Breast epithelium (tissue), 4 donors: ENCODE measurements around the gene STEAP3. TPM values are rescaled to one million over a fixed set of nuclear protein-coding genes. Genes with fewer than 3 reads are reported as not detected.

Experiments used
- DNase-seq, 2 donors: peaks; one replicate each; pipeline ENCODE4 v3.0.0-alpha.2; 2019; ENCODE audit warnings: low spot score in 2 of 2
- H3K27ac ChIP-seq, 2 donors: fragments of 200-600 bp; sonication (generic) in 1 of 2; one replicate each; pipeline ENCODE4 v1.5.1; 2016 to 2019; ENCODE audit warnings: mild to moderate bottlenecking in 1 of 2
- H3K27me3 ChIP-seq, 2 donors: fragments of 200-600 bp; sonication (generic) in 1 of 2; one replicate each; pipeline versions ENCODE4 v1.5.1 to v1.6.0; 2017 to 2019; ENCODE audit warnings: control low read depth in 1 of 2, mild to moderate bottlenecking in 1 of 2
- H3K36me3 ChIP-seq: fragments of 200-600 bp; one replicate; pipeline ENCODE4 v1.5.1; 2019
- H3K4me1 ChIP-seq, 2 donors: fragments of 200-600 bp; sonication (generic); one replicate each; pipeline ENCODE4 v1.5.1; 2016 to 2019; ENCODE audit warnings: control low read depth in 1 of 2
- H3K4me3 ChIP-seq, 3 donors: fragments of 200-600 bp; sonication (generic); 1 replicate in 2 of 3; 2 replicates in 1 of 3; pipeline ENCODE4 v1.5.1; 2016 to 2019; ENCODE audit warnings: mild to moderate bottlenecking in 3 of 3, moderate library complexity in 2 of 3
- H3K9me3 ChIP-seq, 2 donors: fragments of 200-600 bp; sonication (generic) in 1 of 2; one replicate each; pipeline ENCODE4 v1.5.1; 2016 to 2019; ENCODE audit warnings: control low read depth in 1 of 2
- POLR2A ChIP-seq: fragments of 450-650 bp; IDR thresholded peaks from one replicate; pipeline ENCODE4 v1.6.1; 2016; ENCODE audit warnings: antibody characterized with exemption, mild to moderate bottlenecking, moderate library complexity
- POLR2AphosphoS5 ChIP-seq, 3 donors: sonication (generic); formaldehyde crosslinking; IDR thresholded peaks; one replicate each; pipeline ENCODE4 v1.6.1; 2017; ENCODE audit warnings: antibody characterized with exemption in 3 of 3
- intact Hi-C: fragments of 100-400 bp; cut with DNase I; formaldehyde crosslinking; loops from one replicate; pipeline ENCODE4 v1.15.1; 2023; ENCODE audit warnings: low total_unique reads
- total RNA-seq, 3 donors: library from RNA; depleted of rRNA; stranded (reverse); fragments of >200 nt; gene quantifications; one replicate each; pipeline ENCODE4 v1.1.0, GENCODE V29; 2016
- TF ChIP-seq, protein P1 (sequence below), 3 donors: fragments of 450-650 bp; IDR thresholded peaks; one replicate each; pipeline ENCODE4 v1.5.1; 2016 to 2017; ENCODE audit warnings: antibody characterized with exemption in 3 of 3, mild to moderate bottlenecking in 3 of 3, moderate library complexity in 3 of 3

STEAP3 gene
- total RNA-seq, 3 donors from 2014 or later: 11.2 to 52.2 (median 49.8) TPM

- no peaks in the 10 kb centered on the region for H3K4me1 ChIP-seq
- no peaks in the 10 kb centered on the region for H3K9me3 ChIP-seq
- no peaks in the 10 kb centered on the region for H3K27me3 ChIP-seq
- DNase-seq: no peak
- intact Hi-C loops: no loop called here
- H3K27ac ChIP-seq: no peak overlapping the region
- no peak overlapping the region for H3K4me3 ChIP-seq
- no peaks in the 10 kb centered on the region for H3K36me3 ChIP-seq
- TF ChIP-seq POLR2A (no peak), POLR2AphosphoS5 (IDR thresholded peaks at IDR 0.05) (no peak)
- TF ChIP-seq, protein P1, sequence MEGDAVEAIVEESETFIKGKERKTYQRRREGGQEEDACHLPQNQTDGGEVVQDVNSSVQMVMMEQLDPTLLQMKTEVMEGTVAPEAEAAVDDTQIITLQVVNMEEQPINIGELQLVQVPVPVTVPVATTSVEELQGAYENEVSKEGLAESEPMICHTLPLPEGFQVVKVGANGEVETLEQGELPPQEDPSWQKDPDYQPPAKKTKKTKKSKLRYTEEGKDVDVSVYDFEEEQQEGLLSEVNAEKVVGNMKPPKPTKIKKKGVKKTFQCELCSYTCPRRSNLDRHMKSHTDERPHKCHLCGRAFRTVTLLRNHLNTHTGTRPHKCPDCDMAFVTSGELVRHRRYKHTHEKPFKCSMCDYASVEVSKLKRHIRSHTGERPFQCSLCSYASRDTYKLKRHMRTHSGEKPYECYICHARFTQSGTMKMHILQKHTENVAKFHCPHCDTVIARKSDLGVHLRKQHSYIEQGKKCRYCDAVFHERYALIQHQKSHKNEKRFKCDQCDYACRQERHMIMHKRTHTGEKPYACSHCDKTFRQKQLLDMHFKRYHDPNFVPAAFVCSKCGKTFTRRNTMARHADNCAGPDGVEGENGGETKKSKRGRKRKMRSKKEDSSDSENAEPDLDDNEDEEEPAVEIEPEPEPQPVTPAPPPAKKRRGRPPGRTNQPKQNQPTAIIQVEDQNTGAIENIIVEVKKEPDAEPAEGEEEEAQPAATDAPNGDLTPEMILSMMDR (IDR thresholded peaks at IDR 0.05): no peak
Measured at GRCh38 chr2:119233326-119234020, 9.8 kb downstream of the STEAP3 start.

- TF ChIP-seq POLR2A (no peak), POLR2AphosphoS5 (IDR thresholded peaks at IDR 0.05) (no peak)
- TF ChIP-seq, protein P1 (IDR thresholded peaks at IDR 0.05): no peak
- Histone ChIP-seq H3K27ac (no peak overlapping the region), H3K27me3 (no peaks in the 10 kb centered on the region), H3K4me3 (no peak overlapping the region), H3K9me3 (no peaks in the 10 kb centered on the region), H3K36me3 (no peaks in the 10 kb centered on the region), H3K4me1 (no peaks in the 10 kb centered on the region)
- DNase-seq: no peak
- intact Hi-C loops: no loop called here
Measured at GRCh38 chr2:119234021-119235019, 10.7 kb downstream of the STEAP3 start.

- H3K27me3 ChIP-seq: no peaks in the 10 kb centered on the region
- intact Hi-C loops: no loop called here
- H3K4me1 ChIP-seq: peaks cover 0 to 10% of the 10 kb centered on the region in 2 donors
- no peak overlapping the region for H3K27ac ChIP-seq
- no peak overlapping the region for H3K4me3 ChIP-seq
- no peaks in the 10 kb centered on the region for H3K9me3 ChIP-seq
- no peaks in the 10 kb centered on the region for H3K36me3 ChIP-seq
- TF ChIP-seq, protein P1 (IDR thresholded peaks at IDR 0.05): no peak
- TF ChIP-seq POLR2A (no peak), POLR2AphosphoS5 (IDR thresholded peaks at IDR 0.05) (no peak)
- no peak for DNase-seq
Measured at GRCh38 chr2:119236796-119237195, 13.2 kb downstream of the STEAP3 start.

DNA sequence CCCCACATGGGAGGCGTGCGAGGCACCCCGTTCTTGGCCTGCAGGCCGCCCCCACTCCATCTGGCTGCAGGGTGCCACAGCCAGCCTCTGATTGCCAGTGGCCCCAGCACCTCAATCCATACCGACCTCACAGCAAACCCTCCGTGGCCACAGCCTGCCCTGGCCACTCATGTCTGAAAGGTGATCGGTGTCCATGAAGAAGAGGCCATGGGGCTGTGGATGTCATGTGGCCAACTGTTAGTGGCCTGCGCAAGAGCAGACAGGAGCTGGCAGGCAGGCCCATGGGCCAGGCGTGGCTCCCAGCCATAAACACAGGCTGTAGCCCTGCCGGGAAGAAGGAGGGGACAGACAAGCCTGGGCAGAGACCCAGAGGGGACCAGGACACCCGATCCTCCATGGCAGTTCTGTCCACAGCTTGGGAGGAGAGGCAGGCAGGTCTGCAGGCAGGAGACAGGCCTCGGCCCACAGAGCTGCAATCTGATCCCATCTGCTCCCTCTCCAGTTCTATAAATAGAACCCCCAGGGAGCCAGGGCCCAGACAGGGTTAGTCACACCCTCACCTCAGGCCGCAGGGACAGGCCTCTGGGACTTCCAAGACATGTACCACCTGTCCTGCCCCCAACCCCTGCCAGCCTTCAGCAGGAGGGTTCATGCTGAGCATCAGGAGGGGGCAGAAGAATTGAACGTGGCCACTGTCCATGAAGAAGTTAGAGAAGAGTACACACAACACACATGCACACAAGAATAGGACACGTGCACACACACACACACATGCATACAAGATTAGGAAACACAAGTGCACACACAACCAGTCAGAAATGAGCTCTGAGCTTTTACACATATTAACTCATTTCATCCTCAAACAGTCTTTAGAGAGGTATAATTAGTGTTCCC is 16.9 kb downstream of the STEAP3 start:
- H3K36me3 ChIP-seq: no peaks in the 10 kb centered on the region
- no peaks in the 10 kb centered on the region for H3K27me3 ChIP-seq
- intact Hi-C loops: no loop called here
- peak in 1 of 2 donors; percentile 53 for DNase-seq
- peak overlapping the region; percentile 65 to 78 for H3K27ac ChIP-seq
- H3K9me3 ChIP-seq: no peaks in the 10 kb centered on the region
- H3K4me3 ChIP-seq: no peak overlapping the region
- H3K4me1 ChIP-seq: peaks cover 0 to 10% of the 10 kb centered on the region in 2 donors
- TF ChIP-seq POLR2A: no peak
- TF ChIP-seq, protein P1 (IDR thresholded peaks at IDR 0.05): no peak
- no peak for TF ChIP-seq POLR2AphosphoS5 (IDR thresholded peaks at IDR 0.05)
